IMR-90 (cell line): ENCODE measurements around the gene AP3B1.

Experiments used
- CEBPB ChIP-seq: IDR thresholded peaks from 2 replicates; pipeline ENCODE4 v1.6.1; 2012; ENCODE audit warnings: low read depth, low read length, improper control_type of control experiment
- RAD21 ChIP-seq: IDR thresholded peaks from 2 replicates; pipeline ENCODE4 v1.6.1; 2012; ENCODE audit warnings: low read length, improper control_type of control experiment
- TF ChIP-seq, protein P1 (sequence below): conservative IDR thresholded peaks from 2 replicates; pipeline ENCODE4 v1.5.1; 2012; ENCODE audit warnings: mild to moderate bottlenecking, low read depth, low read length, improper control_type of control experiment
- TF ChIP-seq, protein P2 (sequence below): fragments of 150-350 bp; IDR thresholded peaks from 2 replicates; pipeline ENCODE4 v1.6.1; 2017; ENCODE audit warnings: mild to moderate bottlenecking, antibody characterized with exemption, low read length, low read depth

DNA sequence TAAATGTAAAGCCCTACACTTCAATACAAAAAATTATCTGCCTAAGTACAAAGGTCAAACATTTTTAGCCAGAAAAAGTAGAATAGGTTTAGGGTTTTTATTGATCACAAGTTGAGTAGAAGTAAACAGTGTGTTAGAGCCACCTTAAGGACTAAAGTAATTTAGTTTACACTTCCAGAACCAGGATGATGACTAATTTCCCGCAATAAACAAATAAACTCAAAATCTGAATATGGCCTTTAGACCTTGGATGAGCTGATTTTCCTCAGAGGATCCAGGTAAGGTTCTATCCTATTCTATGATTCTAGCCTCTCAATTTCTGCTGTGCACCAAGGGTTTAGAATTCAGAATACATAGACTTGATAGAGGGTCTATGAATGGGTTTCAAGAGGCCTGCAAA lies 338.9 kb downstream of the AP3B1 start:
- TF ChIP-seq, protein P1, sequence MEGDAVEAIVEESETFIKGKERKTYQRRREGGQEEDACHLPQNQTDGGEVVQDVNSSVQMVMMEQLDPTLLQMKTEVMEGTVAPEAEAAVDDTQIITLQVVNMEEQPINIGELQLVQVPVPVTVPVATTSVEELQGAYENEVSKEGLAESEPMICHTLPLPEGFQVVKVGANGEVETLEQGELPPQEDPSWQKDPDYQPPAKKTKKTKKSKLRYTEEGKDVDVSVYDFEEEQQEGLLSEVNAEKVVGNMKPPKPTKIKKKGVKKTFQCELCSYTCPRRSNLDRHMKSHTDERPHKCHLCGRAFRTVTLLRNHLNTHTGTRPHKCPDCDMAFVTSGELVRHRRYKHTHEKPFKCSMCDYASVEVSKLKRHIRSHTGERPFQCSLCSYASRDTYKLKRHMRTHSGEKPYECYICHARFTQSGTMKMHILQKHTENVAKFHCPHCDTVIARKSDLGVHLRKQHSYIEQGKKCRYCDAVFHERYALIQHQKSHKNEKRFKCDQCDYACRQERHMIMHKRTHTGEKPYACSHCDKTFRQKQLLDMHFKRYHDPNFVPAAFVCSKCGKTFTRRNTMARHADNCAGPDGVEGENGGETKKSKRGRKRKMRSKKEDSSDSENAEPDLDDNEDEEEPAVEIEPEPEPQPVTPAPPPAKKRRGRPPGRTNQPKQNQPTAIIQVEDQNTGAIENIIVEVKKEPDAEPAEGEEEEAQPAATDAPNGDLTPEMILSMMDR, result no peak
- TF ChIP-seq RAD21 (no peak), CEBPB (no peak)
- TF ChIP-seq, protein P2, sequence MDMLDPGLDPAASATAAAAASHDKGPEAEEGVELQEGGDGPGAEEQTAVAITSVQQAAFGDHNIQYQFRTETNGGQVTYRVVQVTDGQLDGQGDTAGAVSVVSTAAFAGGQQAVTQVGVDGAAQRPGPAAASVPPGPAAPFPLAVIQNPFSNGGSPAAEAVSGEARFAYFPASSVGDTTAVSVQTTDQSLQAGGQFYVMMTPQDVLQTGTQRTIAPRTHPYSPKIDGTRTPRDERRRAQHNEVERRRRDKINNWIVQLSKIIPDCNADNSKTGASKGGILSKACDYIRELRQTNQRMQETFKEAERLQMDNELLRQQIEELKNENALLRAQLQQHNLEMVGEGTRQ, result no peak
